Measurements from ENCODE around the gene SPINT3.

DNA sequence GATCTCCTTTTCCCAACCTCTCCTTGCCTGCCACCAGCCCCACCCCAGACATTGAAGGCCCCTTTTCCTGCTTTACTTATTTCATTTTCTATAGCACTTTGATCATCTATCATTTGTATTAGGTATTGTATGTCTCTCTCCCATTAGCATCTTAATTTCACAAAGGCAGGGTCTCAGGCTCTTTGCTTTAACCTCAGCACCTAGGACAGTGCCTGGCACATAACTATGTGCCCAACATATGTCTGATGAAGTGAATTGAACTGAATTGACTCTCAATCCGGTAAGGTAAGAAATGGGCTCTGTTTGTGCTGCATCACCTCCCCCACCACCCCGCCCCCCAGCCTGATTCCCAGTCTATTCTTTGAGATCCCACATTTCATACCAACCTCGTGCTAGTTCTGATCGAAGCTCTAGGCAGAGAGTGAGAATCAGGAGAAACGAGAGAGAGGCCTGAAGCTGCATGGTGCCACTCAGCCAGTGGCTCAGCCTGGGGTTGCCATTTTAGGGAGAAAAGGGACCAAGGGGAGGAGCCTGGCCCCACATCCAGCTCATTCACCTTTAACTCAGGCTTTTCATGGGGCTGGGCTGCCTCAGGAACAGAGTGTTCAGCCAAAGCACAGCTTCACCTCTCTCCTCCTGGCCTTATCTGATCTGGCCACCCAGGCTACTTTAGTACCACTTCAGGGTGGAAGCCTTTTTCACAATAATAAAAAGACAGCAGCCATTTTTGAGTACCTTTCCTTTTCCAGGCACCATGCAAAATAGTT, at the start of gene SPINT3:
- TF ChIP-seq, protein P1, sequence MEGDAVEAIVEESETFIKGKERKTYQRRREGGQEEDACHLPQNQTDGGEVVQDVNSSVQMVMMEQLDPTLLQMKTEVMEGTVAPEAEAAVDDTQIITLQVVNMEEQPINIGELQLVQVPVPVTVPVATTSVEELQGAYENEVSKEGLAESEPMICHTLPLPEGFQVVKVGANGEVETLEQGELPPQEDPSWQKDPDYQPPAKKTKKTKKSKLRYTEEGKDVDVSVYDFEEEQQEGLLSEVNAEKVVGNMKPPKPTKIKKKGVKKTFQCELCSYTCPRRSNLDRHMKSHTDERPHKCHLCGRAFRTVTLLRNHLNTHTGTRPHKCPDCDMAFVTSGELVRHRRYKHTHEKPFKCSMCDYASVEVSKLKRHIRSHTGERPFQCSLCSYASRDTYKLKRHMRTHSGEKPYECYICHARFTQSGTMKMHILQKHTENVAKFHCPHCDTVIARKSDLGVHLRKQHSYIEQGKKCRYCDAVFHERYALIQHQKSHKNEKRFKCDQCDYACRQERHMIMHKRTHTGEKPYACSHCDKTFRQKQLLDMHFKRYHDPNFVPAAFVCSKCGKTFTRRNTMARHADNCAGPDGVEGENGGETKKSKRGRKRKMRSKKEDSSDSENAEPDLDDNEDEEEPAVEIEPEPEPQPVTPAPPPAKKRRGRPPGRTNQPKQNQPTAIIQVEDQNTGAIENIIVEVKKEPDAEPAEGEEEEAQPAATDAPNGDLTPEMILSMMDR (IDR thresholded peaks at IDR 0.05): no peak
- TF ChIP-seq POLR2A (IDR thresholded peaks at IDR 0.05): no peak
